GM12878 (cell line): Measurements from ENCODE around the gene PLPP3.

Source experiments
- FOS ChIP-seq: IDR thresholded peaks from 3 replicates; pipeline ENCODE4 v1.6.1; 2011; ENCODE audit warnings: borderline replicate concordance; ENCODE audit not compliant: insufficient read length; ENCODE audit errors: extremely low read depth
- POLR2AphosphoS5 ChIP-seq: IDR thresholded peaks from 2 replicates; pipeline ENCODE4 v1.6.1; 2011; ENCODE audit warnings: mild to moderate bottlenecking, low read length, inconsistent platforms

DNA sequence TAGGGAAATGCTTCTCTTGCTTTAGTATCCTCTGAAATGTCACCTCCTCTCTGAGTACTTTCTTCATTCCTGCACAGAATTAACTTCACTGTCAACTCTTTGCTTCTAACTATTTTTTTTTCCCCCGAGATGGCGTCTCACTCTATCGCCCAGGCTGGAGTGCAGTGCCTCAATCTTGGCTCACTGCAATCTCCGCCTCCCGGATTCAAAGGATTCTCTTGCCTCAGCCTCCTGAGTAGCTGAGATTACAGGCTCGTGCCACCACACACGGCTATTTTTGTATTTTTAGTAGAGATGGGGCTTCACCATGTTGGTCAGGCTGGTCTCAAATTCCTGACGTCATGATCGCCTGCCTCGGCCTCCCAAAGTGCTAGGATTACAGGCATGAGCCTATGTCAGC is 1.4 kb upstream of the PLPP3 start:
- TF ChIP-seq FOS (no peak), POLR2AphosphoS5 (no peak)
